Left ventricle myocardium inferior (tissue), 1 donor: ENCODE results near the gene HDAC7. TPM values are rescaled to one million over a fixed set of nuclear protein-coding genes. Genes with fewer than 3 reads are reported as not detected.

Experiments used
- DNase-seq: peaks from one replicate; pipeline ENCODE4 v3.0.0-alpha.2; 2020
- H3K27ac ChIP-seq: fragments of 200-600 bp; replicated peaks from 2 replicates; pipeline ENCODE4 v1.8.0; 2021
- H3K27me3 ChIP-seq: fragments of 200-600 bp; 2 replicates; pipeline ENCODE4 v1.8.0; 2021; ENCODE audit warnings: low read depth
- H3K36me3 ChIP-seq: fragments of 200-600 bp; 2 replicates; pipeline ENCODE4 v1.8.0; 2021
- H3K4me1 ChIP-seq: fragments of 200-600 bp; 2 replicates; pipeline ENCODE4 v1.8.0; 2021
- H3K4me3 ChIP-seq: fragments of 200-600 bp; 2 replicates; pipeline ENCODE4 v1.8.0; 2021; ENCODE audit warnings: mild to moderate bottlenecking, moderate library complexity
- H3K9me3 ChIP-seq: fragments of 200-600 bp; replicated peaks from 2 replicates; pipeline ENCODE4 v1.8.0; 2021
- intact Hi-C: fragments of 100-400 bp; cut with micrococcal nuclease; formaldehyde crosslinking; loops from one replicate; pipeline ENCODE4 v1.11.0; 2022
- total RNA-seq: library from RNA; stranded (reverse); fragmentation: NEBNext Ultra II Directional; extraction: Animal tissue kit (Norgen Biotek cat#: 25700); gene quantifications from one replicate; pipeline ENCODE4 v1.2.1, GENCODE V29; 2021
- TF ChIP-seq, protein P1 (sequence below): fragments of 200-600 bp; IDR thresholded peaks from 2 replicates; pipeline ENCODE4 v1.8.0; 2021; ENCODE audit warnings: antibody characterized with exemption, mild to moderate bottlenecking, borderline replicate concordance
- donor health status: DM: no; HTN: yes; CAD: no; lungs with severe emphysema.

Gene HDAC7
- total RNA-seq, 1 donor from 2014 or later = 47.1 TPM

DNA sequence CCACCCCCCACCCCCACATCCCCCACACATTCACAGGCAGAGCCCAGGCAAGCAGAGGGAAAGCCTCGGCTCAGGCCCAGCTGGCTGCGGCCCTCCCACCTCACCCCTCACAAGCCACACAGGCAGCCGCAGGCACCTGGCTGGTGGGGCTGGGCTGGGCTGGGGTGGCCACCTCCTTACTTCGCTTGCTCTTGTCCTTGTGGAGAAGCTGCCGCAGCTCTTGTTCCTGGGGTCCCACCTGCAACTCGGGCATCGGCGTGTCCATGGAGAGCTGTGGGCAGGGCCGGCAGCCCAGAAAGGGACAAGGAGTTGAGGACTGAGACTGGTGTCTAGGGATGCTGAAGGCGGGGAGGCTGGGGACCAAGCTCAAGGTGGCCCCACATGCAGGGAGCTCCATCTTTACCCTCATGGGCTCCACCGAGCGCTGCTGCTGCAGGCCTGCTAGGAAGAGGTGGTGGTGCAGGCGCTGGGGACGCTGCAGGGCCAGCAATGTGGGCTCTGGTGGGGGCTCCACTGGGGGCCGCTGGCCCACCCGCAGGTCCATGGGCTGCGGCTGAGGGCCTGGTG lies 21.2 kb downstream of the HDAC7 start:
- no peak for DNase-seq
- no peak overlapping the region for H3K4me3 ChIP-seq
- no peaks in the 10 kb centered on the region for H3K9me3 ChIP-seq
- TF ChIP-seq, protein P1, sequence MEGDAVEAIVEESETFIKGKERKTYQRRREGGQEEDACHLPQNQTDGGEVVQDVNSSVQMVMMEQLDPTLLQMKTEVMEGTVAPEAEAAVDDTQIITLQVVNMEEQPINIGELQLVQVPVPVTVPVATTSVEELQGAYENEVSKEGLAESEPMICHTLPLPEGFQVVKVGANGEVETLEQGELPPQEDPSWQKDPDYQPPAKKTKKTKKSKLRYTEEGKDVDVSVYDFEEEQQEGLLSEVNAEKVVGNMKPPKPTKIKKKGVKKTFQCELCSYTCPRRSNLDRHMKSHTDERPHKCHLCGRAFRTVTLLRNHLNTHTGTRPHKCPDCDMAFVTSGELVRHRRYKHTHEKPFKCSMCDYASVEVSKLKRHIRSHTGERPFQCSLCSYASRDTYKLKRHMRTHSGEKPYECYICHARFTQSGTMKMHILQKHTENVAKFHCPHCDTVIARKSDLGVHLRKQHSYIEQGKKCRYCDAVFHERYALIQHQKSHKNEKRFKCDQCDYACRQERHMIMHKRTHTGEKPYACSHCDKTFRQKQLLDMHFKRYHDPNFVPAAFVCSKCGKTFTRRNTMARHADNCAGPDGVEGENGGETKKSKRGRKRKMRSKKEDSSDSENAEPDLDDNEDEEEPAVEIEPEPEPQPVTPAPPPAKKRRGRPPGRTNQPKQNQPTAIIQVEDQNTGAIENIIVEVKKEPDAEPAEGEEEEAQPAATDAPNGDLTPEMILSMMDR = no peak
- H3K27ac ChIP-seq = peak overlapping the region; percentile 99
- intact Hi-C loops = no loop called here
- no peaks in the 10 kb centered on the region for H3K27me3 ChIP-seq
- H3K36me3 ChIP-seq = peaks cover 52% of the 10 kb centered on the region
- peaks cover 57% of the 10 kb centered on the region for H3K4me1 ChIP-seq

DNA sequence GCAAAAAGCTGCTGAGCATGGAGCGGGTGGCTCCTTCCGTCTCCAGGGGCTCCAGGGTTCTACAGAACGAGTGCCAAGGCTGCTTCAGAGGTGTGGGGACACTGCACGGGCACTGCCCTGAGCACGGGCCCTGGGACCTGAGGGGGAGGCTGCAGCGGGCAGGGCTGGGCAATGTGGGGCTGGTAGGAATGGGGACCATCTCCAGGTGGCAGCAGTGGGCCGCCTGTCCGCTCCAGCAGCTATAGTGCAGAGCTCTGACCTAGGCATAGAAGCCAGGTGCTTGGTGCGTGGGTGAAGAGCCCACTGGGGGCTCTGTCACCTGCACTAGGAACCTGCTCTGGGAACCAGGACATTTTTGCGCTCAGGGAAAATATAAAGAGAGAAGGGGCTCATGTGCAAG lies 22.3 kb downstream of the HDAC7 start:
- H3K27ac ChIP-seq = no peak overlapping the region
- no peak overlapping the region for H3K4me3 ChIP-seq
- DNase-seq = no peak
- H3K36me3 ChIP-seq = peaks cover 63% of the 10 kb centered on the region
- intact Hi-C loops = no loop called here
- peaks cover 46% of the 10 kb centered on the region for H3K4me1 ChIP-seq
- TF ChIP-seq, protein P1 = peak; percentile 55
- H3K9me3 ChIP-seq = no peaks in the 10 kb centered on the region
- H3K27me3 ChIP-seq = no peaks in the 10 kb centered on the region

- intact Hi-C loops = no loop called here
- H3K9me3 ChIP-seq = no peaks in the 10 kb centered on the region
- no peak overlapping the region for H3K4me3 ChIP-seq
- no peaks in the 10 kb centered on the region for H3K27me3 ChIP-seq
- H3K27ac ChIP-seq = no peak overlapping the region
- TF ChIP-seq, protein P1 = no peak
- DNase-seq = no peak
- H3K4me1 ChIP-seq = peaks cover 31% of the 10 kb centered on the region
- peaks cover 78% of the 10 kb centered on the region for H3K36me3 ChIP-seq
These were observed 23.8 kb downstream of the HDAC7 start for GRCh38 chr12:47795814-47796411.

- DNase-seq = no peak
- Histone ChIP-seq H3K4me3 (no peak overlapping the region), H3K9me3 (no peaks in the 10 kb centered on the region), H3K4me1 (peaks cover 25% of the 10 kb centered on the region), H3K27ac (no peak overlapping the region), H3K27me3 (no peaks in the 10 kb centered on the region), H3K36me3 (peaks cover 84% of the 10 kb centered on the region)
- TF ChIP-seq, protein P1 = no peak
- intact Hi-C loops = no loop called here
These were observed 24.4 kb downstream of the HDAC7 start for GRCh38 chr12:47795121-47795813.

DNA sequence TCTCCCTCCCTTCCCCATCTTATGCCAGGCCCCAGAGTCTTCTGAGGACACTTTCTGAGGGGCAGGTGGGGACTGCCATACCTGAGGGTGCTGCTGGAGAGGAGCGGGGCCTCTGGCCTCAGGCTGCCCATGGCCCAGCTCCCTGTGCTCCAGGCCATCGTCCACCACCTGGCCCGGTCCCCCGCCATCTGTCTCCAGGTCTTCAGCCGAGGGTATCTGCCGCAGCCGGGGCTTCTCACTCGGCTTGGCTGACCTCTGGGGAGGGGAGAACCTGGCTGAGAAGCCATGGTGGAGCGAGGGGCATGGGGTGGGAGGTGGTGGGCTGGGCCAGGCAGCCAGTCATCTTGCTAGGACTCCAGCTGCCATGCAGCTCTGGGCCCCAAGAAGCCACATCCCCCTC lies 25.0 kb downstream of the HDAC7 start:
- intact Hi-C loops = no loop called here
- no peaks in the 10 kb centered on the region for H3K27me3 ChIP-seq
- H3K4me1 ChIP-seq = peaks cover 19% of the 10 kb centered on the region
- no peak overlapping the region for H3K27ac ChIP-seq
- TF ChIP-seq, protein P1 = no peak
- no peaks in the 10 kb centered on the region for H3K9me3 ChIP-seq
- H3K4me3 ChIP-seq = no peak overlapping the region
- peaks cover 90% of the 10 kb centered on the region for H3K36me3 ChIP-seq
- no peak for DNase-seq
